HG03025 (cell line): ENCODE measurements around the gene PMVK.
"Not testable (repeated sequence)": the region's sequence is repeated elsewhere in the genome, so short reads cannot be mapped to it uniquely, and the experiment has no call there.

ENCODE experiments used
- ATAC-seq: cut with Tn5 transposase; IDR thresholded peaks from one replicate; pipeline ENCODE4 v1.9.1; 2021; ENCODE audit warnings: mild to moderate bottlenecking, moderate library complexity; ENCODE audit not compliant: unreplicated experiment, low FRiP score

PMVK gene

GRCh38 chr1:154936555-154937084, at the start of gene PMVK:
PMVK (minus strand) TSS chr1:154936719; CDS start chr1:154936685, 34 bp downstream.
- ATAC-seq, result peak; percentile 74

GRCh38 chr1:154983776-154984466, 47.4 kb upstream of the PMVK start:
- ATAC-seq, result no peak

DNA sequence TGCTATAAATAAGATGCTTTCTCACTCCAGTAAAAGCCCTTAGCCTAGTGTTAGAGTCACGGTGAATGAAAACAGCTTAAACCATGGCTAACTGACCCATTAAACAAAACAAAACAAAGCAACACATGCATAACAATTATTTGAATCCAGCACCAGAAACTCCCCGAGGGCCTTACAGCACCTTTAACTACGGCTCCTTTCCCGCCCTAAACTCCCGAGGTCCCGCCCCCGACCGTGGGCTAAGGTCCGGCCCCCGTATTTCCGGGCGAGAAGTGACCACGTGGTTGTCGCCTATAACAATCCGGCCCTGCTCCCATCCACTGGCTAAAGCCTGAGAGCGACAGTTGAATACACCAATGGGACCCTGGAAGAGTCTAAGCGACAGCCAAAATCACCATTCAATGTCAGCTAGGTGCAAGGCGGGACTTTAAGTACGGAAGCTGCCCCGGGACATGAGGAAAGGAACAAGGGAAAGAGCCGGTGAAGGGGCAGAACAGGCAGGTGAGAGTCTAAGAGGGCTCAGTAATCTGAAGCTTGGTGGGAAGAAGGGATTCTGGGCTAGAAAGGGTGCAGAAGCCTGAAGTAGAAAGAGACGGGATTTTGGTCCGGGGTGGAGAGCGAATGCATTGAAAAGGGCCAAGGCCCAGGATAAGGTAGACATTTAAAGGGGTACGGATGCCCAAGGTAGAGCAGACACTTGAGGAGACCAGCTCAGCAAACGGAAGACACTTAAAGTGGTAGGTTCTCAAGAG, 46.6 kb upstream of the PMVK start, which contains the start of gene FLAD1:
Gene FLAD1, plus strand, starts transcription at position 448 of the 752 bp plus-strand sequence. CDS start 351 bp downstream, outside the sequence.
- peak; percentile 96 for ATAC-seq

DNA sequence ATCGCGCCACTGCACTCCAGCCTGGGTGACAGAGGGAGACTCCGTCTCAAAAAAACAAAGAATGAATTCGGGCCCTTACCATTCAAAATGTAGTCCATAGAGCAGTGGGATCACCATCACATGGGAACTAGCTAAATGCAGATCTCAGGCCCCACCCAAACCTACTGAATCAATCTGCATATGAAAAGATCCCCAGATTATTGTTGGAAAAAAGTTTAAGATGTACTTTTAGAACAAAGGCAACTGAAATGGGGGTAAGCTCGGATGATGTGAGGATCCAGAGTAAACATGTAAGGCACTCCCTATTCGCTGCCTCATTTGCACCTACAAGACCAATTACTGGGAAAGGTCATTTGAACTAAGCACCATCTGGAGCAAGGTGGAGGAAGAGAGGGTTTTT, 45.8 kb upstream of the PMVK start:
- ATAC-seq, result no peak

DNA sequence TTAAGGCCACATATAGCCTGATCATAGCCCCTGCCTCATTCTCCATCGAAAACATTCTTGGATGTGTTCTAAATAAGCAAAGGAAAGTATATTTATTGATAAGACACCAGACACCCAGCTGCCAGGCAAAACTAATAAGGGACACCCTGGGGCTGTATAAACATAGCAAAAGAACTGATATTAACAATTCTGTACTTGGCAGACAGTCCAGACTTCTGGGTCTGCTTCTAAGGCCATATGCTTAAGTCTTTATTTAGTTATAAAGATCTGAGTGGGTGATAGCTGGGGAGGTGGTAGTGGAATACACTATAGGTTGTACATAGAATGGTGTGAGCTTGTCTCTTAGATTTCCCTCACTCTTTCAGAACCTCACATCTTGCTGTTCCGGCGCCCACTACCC, 41.8 kb upstream of the PMVK start:
- no peak for ATAC-seq

GRCh38 chr1:154977762-154978161, 41.2 kb upstream of the PMVK start:
- ATAC-seq, result not testable (repeated sequence)

DNA sequence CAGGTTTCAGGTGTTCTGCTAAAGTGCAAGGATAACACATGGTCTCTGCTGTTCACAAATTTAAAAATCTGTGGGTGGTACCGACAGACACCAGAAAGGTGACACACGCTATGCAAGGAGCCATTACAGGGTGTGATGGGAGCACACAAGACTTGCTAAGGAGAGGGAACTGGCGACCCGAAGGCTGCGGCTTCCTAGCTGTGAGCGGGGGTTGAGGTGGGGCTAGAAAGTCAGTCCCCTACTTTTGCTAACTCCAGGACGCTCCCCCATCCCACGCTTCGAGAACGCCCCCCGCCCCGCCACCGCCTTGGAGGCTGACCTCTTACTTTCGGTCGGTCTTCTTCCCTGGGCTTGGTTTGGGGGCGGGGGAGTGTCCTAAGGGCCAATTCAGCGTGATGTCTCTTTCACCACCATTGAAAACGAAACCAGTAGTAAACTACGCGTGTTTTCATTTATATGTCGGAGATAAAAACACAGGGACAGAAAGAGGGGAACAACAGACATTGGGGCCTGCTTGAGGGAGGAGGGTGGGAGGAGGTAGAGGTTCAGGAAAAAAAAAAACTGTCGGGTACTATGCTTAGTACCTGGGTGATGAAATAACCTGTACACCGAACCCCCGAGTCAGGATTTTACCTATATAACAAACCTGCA, 39.0 kb upstream of the PMVK start:
- ATAC-seq, result no peak

- peak; percentile 37 for ATAC-seq
Measured at GRCh38 chr1:154974808-154975408, 38.4 kb upstream of the PMVK start.

GRCh38 chr1:154974102-154974807, 37.7 kb upstream of the PMVK start, which contains the start of gene CKS1B:
CKS1B (plus strand) TSS chr1:154974681; CDS start chr1:154974746, 65 bp downstream.
- ATAC-seq, result peak; percentile 72

DNA sequence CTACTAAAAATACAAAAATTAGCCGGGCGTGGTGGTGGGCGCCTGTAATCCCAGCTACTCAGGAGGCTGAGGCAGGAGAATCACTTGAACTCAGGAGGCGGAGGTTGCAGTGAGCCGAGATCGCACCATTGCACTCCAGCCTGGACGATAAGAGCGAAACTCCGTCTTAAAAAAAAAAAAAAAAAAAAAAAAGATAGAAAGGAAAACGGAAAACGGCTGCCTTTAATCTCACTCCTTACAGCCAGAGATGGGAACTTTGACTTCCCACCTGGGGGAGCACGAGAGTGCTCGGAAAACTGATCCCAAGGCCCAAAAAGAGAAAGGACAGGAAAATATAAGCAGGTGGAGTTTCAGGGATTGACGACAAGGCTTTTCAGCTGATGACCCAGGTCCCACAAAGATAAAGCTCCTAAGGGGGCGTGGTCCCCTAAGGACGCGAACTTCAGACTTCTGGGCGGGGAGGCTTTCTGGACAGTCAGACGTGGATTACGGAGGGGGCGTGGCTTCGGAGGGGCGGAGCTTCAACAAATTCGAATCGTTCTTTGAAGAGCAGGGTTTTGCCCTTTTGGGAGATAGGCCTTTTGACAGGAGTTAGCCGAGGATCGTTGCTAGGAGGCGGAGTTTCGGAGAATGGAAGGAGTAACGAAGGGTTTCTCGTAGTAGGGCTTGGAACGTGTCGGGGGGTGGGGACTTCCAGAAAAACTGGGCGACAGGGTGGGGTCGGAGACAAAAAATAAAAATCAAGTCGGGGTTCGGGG, 37.0 kb upstream of the PMVK start:
- no peak for ATAC-seq

DNA sequence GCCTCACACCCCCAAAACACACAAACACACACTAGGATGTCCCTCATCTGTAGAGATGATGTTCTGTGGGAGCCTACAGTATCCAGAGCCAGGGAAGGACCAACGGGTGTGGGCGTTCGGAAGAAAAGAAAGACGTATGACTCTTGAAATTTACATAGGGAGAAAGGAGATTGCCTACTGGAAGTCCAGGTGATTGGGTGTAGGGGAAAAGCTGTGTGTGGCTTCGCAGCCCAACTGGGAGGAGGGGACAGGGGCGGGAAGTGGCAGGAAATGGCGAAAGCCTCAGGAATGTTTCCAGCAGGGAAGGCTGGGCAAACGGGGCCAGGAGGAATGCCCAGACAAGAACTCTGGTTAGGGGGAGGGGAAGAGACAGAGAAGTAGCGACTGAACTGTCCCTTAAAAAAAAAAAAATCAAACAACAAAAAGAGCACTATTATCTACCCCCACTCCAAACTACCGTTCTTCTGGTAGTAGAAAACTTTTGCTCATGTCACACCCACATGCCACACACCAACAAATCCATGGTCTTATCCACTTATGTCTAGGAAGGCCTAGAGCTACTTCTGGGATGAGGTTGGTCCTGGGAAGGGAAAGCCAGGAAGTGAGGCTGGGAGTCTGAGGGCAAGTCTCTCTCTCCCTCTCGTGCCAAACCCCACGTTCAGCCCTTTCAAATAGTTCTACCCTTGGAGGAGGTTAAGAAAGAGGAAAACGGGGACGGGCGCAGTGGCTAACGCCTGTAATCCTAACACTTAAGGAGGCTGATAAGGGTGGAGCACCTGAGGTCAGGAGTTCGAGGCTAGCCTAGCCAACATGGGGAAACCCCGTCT, 36.2 kb upstream of the PMVK start:
- no peak for ATAC-seq

DNA sequence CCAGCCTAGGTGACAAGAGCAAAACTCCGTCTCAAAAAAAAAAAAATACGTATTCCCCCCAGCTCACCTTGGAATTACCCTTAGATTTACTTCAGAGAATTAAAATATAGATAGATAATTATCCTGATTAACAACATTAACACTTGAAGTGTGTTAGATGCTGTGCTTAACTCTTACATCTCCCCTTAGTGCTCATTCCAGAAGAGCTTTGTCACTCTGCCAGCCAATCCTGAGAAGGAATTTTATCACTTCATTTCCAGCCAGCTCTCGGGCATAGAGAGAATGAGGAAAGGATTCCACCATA, 35.6 kb upstream of the PMVK start:
- ATAC-seq, result no peak

GRCh38 chr1:154971341-154971998, 35.0 kb upstream of the PMVK start:
- no peak for ATAC-seq

DNA sequence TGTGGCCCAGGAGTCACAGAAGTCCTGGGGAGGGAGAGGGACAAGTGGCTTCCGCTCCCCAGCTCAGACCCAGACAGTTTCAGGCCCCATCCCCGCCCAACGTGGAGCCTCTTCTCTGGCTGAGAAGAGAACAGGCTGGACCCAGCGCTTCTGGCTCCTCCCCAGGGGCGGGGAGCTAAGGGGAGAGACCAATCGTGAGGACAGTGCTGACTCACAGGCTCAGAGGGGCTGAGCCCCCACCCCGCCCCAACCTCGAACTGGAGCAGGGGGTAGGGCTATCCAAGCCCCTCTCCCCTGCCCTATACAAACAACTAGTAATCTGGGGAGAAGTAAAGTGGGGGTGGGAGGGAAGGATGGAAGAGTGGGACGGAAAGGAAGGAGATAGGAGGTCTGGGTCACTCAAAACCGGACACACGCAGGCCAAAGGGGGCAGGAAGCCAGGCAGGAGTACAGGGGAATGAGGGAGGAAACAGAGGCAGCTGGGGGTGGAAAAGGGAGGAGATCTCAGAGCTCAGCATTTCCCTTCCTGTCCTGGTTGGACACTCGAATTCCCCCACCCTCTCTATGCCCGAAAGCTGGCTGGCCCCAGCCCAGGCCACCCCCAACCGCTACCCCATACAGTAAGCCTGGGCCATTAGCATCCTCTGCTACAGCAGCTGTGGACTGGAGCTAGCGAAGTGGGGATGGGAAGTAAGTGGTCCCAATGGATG, 34.3 kb upstream of the PMVK start, which contains the start of gene SHC1:
Gene SHC1, minus strand, starts transcription at position 117 of the 710 bp plus-strand sequence. CDS start 221 bp downstream, outside the sequence.
- no peak for ATAC-seq

- no peak for ATAC-seq
Measured at GRCh38 chr1:154969860-154970452, 33.4 kb upstream of the PMVK start.

GRCh38 chr1:154969246-154969645, 32.7 kb upstream of the PMVK start:
- no peak for ATAC-seq

DNA sequence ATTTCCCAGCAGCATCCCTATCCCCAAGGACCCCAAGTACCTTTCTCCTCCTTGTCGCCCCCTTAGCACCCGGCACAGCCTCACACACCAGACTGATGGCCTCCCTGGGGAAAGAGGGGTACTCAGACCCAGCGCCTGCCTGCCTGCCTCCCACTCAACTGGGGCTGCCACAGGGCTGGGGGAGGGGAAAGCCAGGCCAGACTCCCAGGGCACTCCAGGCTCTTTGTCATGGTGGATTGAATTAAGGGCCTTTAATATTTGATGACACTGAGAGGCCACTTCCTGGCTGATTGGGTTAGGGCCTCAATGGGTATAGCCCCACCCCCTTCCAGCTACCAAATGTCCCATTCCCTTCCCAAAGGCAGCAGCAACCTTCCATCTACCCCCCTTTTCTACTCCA, 32.2 kb upstream of the PMVK start:
- ATAC-seq, result no peak
